ENCODE measurements around the gene RHOF.
A peak's percentile ranks its signal among the peaks of the same experiment; 100 is the strongest.

DNA sequence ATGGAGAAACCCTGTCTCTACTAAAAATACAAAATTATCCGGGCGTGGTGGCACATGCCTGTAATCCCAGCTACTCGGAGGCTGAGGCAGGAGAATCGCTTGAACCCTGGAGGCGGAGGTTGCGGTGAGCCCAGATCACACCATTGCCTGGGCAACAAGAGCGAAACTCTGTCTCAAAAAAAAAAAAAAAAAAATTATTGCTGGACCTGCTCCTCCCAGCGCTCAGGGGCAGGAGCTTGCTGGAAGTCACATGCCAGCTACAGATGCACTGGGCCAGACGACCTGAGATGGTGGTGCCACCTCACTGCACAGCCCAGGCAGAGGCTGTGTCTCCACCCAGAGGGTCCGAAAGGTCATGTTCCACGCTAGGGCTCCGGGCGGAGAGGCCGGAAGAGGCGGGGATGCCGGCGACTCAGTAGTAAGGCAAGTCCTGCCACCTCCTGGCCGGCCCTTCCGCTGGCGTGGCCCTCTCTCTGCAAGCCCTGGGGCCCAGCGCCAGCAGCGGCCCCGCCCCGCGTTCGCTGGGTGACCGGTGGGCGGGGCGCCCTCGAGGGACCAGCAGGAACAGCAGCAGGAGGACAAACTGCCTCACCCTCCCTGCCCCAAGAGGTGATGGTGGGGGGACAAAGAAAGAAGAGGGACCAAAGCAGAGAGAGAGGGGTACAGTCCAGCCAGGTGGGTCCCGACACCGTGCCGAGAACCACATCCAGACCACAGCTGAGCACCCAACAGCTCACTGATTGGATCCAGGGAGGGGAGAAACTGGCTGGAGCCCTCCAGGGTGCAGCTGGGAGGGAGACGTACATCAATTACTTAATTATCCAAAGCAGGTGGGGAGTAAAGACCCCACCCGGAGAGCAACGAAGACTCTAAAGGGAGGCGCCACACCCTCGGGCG is 3.6 kb upstream of the RHOF start:
- TF ChIP-seq, protein P1, sequence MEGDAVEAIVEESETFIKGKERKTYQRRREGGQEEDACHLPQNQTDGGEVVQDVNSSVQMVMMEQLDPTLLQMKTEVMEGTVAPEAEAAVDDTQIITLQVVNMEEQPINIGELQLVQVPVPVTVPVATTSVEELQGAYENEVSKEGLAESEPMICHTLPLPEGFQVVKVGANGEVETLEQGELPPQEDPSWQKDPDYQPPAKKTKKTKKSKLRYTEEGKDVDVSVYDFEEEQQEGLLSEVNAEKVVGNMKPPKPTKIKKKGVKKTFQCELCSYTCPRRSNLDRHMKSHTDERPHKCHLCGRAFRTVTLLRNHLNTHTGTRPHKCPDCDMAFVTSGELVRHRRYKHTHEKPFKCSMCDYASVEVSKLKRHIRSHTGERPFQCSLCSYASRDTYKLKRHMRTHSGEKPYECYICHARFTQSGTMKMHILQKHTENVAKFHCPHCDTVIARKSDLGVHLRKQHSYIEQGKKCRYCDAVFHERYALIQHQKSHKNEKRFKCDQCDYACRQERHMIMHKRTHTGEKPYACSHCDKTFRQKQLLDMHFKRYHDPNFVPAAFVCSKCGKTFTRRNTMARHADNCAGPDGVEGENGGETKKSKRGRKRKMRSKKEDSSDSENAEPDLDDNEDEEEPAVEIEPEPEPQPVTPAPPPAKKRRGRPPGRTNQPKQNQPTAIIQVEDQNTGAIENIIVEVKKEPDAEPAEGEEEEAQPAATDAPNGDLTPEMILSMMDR (conservative IDR thresholded peaks at IDR 0.05; ENCODE audit: low read depth, low read length), result peak; percentile 32; the same call in 1 of the 2 replicates
- TF ChIP-seq EZH2 (IDR thresholded peaks at IDR 0.05; ENCODE audit: low read length, unreplicated experiment) (no peak), EZH2phosphoT487 (IDR thresholded peaks at IDR 0.05; ENCODE audit: borderline replicate concordance, low read length) (no peak)

Measured in PC-3 (cell line).